Mesenchymal stem cell (in vitro differentiated cells and primary cell): Measurements from ENCODE around the gene ZNF503.

Experiments
- DNase-seq: peaks from one replicate; pipeline ENCODE4 v3.0.0-alpha.2; 2013
- H2AFZ ChIP-seq: one replicate; pipeline ENCODE4 v1.6.1; 2013; ENCODE audit warnings: low read depth, mild to moderate bottlenecking, control low read depth, inconsistent platforms, low read length, moderate library complexity
- H2AK5ac ChIP-seq: 2 replicates; pipeline ENCODE4 v1.6.1; 2013; ENCODE audit warnings: low read length, moderate library complexity, mild to moderate bottlenecking, inconsistent platforms; ENCODE audit not compliant: severe bottlenecking
- H2BK120ac ChIP-seq: one replicate; pipeline ENCODE4 v1.6.1; 2013; ENCODE audit warnings: low read depth, mild to moderate bottlenecking, inconsistent platforms, low read length, moderate library complexity
- H2BK12ac ChIP-seq, 2 experiments: one replicate each; pipeline ENCODE4 v1.6.1; 2013; ENCODE audit warnings: inconsistent platforms in 2 of 2, low read length in 2 of 2, mild to moderate bottlenecking in 2 of 2, moderate library complexity in 2 of 2, control low read depth in 1 of 2
- H2BK15ac ChIP-seq: one replicate; pipeline ENCODE4 v1.6.1; 2013; ENCODE audit warnings: mild to moderate bottlenecking, low read depth, inconsistent platforms; ENCODE audit not compliant: poor library complexity, severe bottlenecking
- H2BK5ac ChIP-seq: 2 replicates; pipeline ENCODE4 v1.6.1; 2013; ENCODE audit warnings: low read depth, mild to moderate bottlenecking, low read length, control low read depth, inconsistent platforms; ENCODE audit not compliant: poor library complexity, severe bottlenecking
- H3K14ac ChIP-seq, 2 experiments: one replicate each; pipeline ENCODE4 v1.6.1; 2013; ENCODE audit warnings: inconsistent platforms in 2 of 2, low read length in 2 of 2, control low read depth in 1 of 2, mild to moderate bottlenecking in 1 of 2, moderate library complexity in 1 of 2
- H3K18ac ChIP-seq, 2 experiments: one replicate each; pipeline ENCODE4 v1.6.1; 2013; ENCODE audit warnings: inconsistent platforms in 2 of 2, low read length in 2 of 2, control low read depth in 1 of 2, low read depth in 1 of 2, mild to moderate bottlenecking in 1 of 2
- H3K23ac ChIP-seq, 2 experiments: one replicate each; pipeline ENCODE4 v1.6.1; 2013; ENCODE audit warnings: inconsistent platforms in 2 of 2, low read length in 2 of 2, mild to moderate bottlenecking in 2 of 2, moderate library complexity in 2 of 2, control low read depth in 1 of 2
- H3K27ac ChIP-seq: 2 replicates; pipeline ENCODE4 v1.5.1; 2013; ENCODE audit warnings: mild to moderate bottlenecking, moderate library complexity, low read length, control low read depth, inconsistent platforms; ENCODE audit not compliant: poor library complexity, severe bottlenecking
- H3K27me3 ChIP-seq, 2 experiments: 2 replicates each; pipeline versions ENCODE4 v1.6.1 to v1.7.0; 2013; ENCODE audit warnings: low read length in 2 of 2, mild to moderate bottlenecking in 2 of 2, moderate library complexity in 2 of 2, control low read depth in 1 of 2, inconsistent platforms in 1 of 2; ENCODE audit not compliant: control insufficient read depth in 1 of 2, insufficient read depth in 1 of 2
- H3K36me3 ChIP-seq, 2 experiments: 2 replicates each; pipeline versions ENCODE4 v1.6.1 to v1.7.0; 2013; ENCODE audit warnings: low read length in 2 of 2, control low read depth in 1 of 2, inconsistent platforms in 1 of 2, low read depth in 1 of 2, mild to moderate bottlenecking in 1 of 2; ENCODE audit not compliant: insufficient read depth in 2 of 2, control insufficient read depth in 1 of 2
- H3K4ac ChIP-seq, 2 experiments: one replicate each; pipeline ENCODE4 v1.6.1; 2013; ENCODE audit warnings: inconsistent platforms in 2 of 2, low read length in 2 of 2, mild to moderate bottlenecking in 2 of 2, moderate library complexity in 2 of 2, control low read depth in 1 of 2, low read depth in 1 of 2
- H3K4me1 ChIP-seq: 2 replicates; pipeline ENCODE4 v1.6.1; 2013; ENCODE audit warnings: low read depth, low read length, control low read depth; ENCODE audit not compliant: control insufficient read depth, insufficient read depth
- H3K4me2 ChIP-seq: 2 replicates; pipeline ENCODE4 v1.6.1; 2013; ENCODE audit warnings: low read length, mild to moderate bottlenecking, inconsistent platforms; ENCODE audit not compliant: poor library complexity, severe bottlenecking
- H3K4me3 ChIP-seq, 2 experiments: 2 replicates each; pipeline versions ENCODE4 v1.5.1 to v1.7.0; 2013; ENCODE audit warnings: low read length in 2 of 2, mild to moderate bottlenecking in 2 of 2, control low read depth in 1 of 2, low read depth in 1 of 2; ENCODE audit not compliant: insufficient read depth in 1 of 2
- H3K79me1 ChIP-seq: replicated peaks from 2 replicates; pipeline ENCODE4 v1.6.1; 2013; ENCODE audit warnings: mild to moderate bottlenecking, control low read depth, low read length, inconsistent platforms; ENCODE audit not compliant: poor library complexity, severe bottlenecking
- H3K9ac ChIP-seq: 2 replicates; pipeline ENCODE4 v1.7.0; 2013; ENCODE audit warnings: mild to moderate bottlenecking, low read length, moderate library complexity
- H3K9me3 ChIP-seq: 2 replicates; pipeline ENCODE4 v1.7.0; 2013; ENCODE audit warnings: mild to moderate bottlenecking, low read length; ENCODE audit not compliant: control insufficient read depth
- H4K8ac ChIP-seq: one replicate; pipeline ENCODE4 v1.6.1; 2013; ENCODE audit warnings: inconsistent platforms, mild to moderate bottlenecking, low read length, moderate library complexity
- H4K91ac ChIP-seq: one replicate; pipeline ENCODE4 v1.6.1; 2013; ENCODE audit warnings: mild to moderate bottlenecking, low read length, inconsistent platforms
- WGBS: methylation state at CpG from one replicate; pipeline ENCODE4 v1.1.7; 2013; ENCODE audit warnings: mixed read lengths; 5-methylcytosine and 5-hydroxymethylcytosine counted together

The ZNF503 gene

GRCh38 chr10:75397496-75398199 lies 3.9 kb downstream of the ZNF503 start:
- Histone ChIP-seq H3K27ac (no peak overlapping the region), H4K8ac (no peak overlapping the region), H3K9me3 (no peaks in the 10 kb centered on the region), H3K79me1 (peaks cover 6% of the 10 kb centered on the region), H3K9ac (peak overlapping the region; percentile 100), H3K4me2 (peak overlapping the region; percentile 62), H2AFZ (no peak overlapping the region), H2BK5ac (no peak overlapping the region), H2BK12ac (peak overlapping the region in 1 of 2 experiments; percentile 44), H3K14ac (peak overlapping the region in 1 of 2 experiments; percentile 88), H2AK5ac (no peak overlapping the region), H3K18ac (peak overlapping the region; percentile 59 to 88), H3K4me3 (peak overlapping the region in 1 of 2 experiments; percentile 97), H3K36me3 (peaks cover 26 to 32% of the 10 kb centered on the region in 2 experiments), H3K23ac (no peak overlapping the region), H2BK15ac (no peak overlapping the region), H2BK120ac (peak overlapping the region; percentile 91), H3K27me3 (peaks cover 0 to 41% of the 10 kb centered on the region in 2 experiments), H3K4me1 (peaks cover 31% of the 10 kb centered on the region), H3K4ac (peak overlapping the region in 1 of 2 experiments; percentile 38), H4K91ac (peak overlapping the region; percentile 70)
- peak; percentile 57 for DNase-seq
- WGBS: 9% methylated on average over 9 of the region's 19 CpGs

DNA sequence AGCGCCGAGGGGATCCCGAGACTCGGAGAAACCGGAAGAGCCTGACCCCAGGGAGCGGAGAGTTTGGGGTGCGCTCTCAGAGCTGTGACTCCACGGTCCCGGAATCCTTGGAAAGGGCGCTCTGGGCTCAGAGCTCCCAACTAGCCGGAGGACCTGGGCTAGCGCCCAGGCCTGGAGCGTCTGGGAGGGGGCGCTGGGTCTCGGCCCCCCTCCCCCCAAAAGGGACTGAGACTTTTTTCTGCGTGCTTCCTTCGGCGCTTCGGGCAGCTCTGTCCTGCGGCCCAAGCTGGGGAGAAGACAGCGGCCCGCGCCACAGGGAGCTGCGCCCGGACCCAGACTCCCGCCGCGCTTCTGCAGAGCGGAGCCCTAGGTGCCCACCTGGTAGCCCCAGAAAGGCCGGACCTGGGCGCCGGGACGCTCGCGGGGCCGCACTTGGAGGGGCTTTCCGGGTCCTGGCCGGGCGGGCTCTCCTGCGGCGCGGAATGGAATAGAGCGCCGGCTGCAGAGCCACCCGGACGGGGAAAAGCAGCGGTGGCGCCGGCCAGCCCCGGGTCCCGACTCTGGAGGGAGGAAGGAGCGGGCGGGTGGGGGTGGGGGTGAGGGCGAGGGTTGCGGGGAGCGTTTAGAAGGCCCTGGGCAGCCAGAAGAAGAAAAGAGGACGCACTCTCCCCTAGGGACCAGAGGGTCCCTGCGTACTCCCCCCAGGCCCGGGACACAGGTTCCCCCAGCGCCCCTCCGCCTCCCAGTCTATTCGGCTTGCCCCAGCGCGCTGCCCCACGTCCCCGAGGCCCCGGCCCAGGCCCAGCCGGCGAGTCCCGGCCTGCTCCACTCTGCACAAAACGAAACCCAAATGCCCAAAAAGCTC lies 4.7 kb downstream of the ZNF503 start:
- Histone ChIP-seq H3K9ac (peak overlapping the region; percentile 100), H2BK5ac (no peak overlapping the region), H3K14ac (peak overlapping the region; percentile 78 to 88), H3K9me3 (no peaks in the 10 kb centered on the region), H2BK15ac (peak overlapping the region; percentile 97), H3K4me3 (peak overlapping the region; percentile 45 to 97), H3K23ac (peak overlapping the region in 1 of 2 experiments; percentile 1), H3K36me3 (peaks cover 26 to 40% of the 10 kb centered on the region in 2 experiments), H3K4me2 (peak overlapping the region; percentile 75), H3K18ac (peak overlapping the region; percentile 95 to 99), H2BK12ac (peak overlapping the region; percentile 33 to 82), H2AFZ (no peak overlapping the region), H4K91ac (peak overlapping the region; percentile 98), H3K4me1 (peaks cover 29% of the 10 kb centered on the region), H3K79me1 (peaks cover 6% of the 10 kb centered on the region), H4K8ac (peak overlapping the region; percentile 96), H3K4ac (peak overlapping the region; percentile 81 to 85), H2BK120ac (peak overlapping the region; percentile 91), H3K27ac (no peak overlapping the region), H3K27me3 (peaks cover 0 to 49% of the 10 kb centered on the region in 2 experiments), H2AK5ac (no peak overlapping the region)
- 2% methylated on average over 48 of the region's 71 CpGs for WGBS
- peak; percentile 70 for DNase-seq

DNA sequence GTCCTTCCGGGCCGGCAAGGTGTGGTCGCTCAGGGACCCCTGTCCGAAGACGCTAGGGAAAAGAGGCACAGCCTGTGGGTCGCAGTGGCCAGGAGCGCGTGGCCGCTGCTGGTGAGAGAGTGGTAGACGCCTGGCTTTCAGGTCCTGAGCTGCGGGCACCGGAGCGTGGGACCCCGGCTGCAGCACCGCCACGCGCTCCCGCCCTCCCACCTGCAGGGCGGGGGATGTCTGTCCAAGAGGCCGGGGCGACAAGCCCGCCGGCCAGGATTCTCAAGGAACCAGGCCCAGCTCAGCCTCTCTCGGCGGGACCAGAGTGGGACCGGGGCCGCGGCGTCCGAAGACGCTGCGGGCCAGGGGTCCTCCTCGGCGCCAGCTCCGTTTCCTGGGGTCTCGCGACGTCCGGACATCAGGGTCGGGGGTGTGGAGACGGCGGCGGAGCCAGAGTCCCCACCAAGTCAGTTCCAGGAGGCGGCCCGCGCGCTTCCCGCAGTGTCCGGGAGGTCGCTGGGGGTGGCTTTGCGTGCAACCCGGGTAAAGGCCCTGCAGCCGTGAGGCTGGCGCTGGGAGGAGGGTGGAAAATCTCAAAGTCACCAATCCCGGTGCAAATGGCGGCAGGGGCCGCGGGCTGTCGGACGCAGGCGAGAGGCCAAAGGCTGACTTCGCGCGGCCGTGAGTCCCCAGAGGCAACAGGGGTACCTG lies 5.5 kb downstream of the ZNF503 start:
- H4K91ac ChIP-seq: peak overlapping the region; percentile 98
- H2AK5ac ChIP-seq: peak overlapping the region; percentile 37
- H2AFZ ChIP-seq: no peak overlapping the region
- H3K4me1 ChIP-seq: peaks cover 29% of the 10 kb centered on the region
- no peak overlapping the region for H2BK5ac ChIP-seq
- no peak overlapping the region for H2BK15ac ChIP-seq
- H3K9ac ChIP-seq: peak overlapping the region; percentile 100
- peak overlapping the region; percentile 73 to 88 for H3K14ac ChIP-seq
- H3K27ac ChIP-seq: no peak overlapping the region
- DNase-seq: peak; percentile 76
- peak overlapping the region; percentile 85 to 94 for H3K4ac ChIP-seq
- H4K8ac ChIP-seq: peak overlapping the region; percentile 96
- peak overlapping the region; percentile 90 for H2BK120ac ChIP-seq
- peaks cover 0 to 57% of the 10 kb centered on the region in 2 experiments for H3K27me3 ChIP-seq
- peak overlapping the region; percentile 95 to 99 for H3K18ac ChIP-seq
- H3K4me3 ChIP-seq: peak overlapping the region; percentile 14 to 75
- H3K9me3 ChIP-seq: no peaks in the 10 kb centered on the region
- H3K79me1 ChIP-seq: peaks cover 6% of the 10 kb centered on the region
- peak overlapping the region in 1 of 2 experiments; percentile 98 for H3K23ac ChIP-seq
- 4% methylated on average over 64 of the region's 65 CpGs for WGBS
- peak overlapping the region; percentile 86 to 98 for H2BK12ac ChIP-seq
- peaks cover 26 to 48% of the 10 kb centered on the region in 2 experiments for H3K36me3 ChIP-seq
- H3K4me2 ChIP-seq: peak overlapping the region; percentile 75
